ENCODE measurements around the gene PAM16.

The PAM16 gene

GRCh38 chr16:4306470-4307214 lies 44.5 kb downstream of the PAM16 start:
- TF ChIP-seq CTCF (IDR thresholded peaks at IDR 0.05; ENCODE audit: borderline replicate concordance, control extremely low read depth, extremely low read depth, insufficient read depth, missing control alignments) = no peak
- in situ Hi-C loops (cut with MboI; ENCODE audit: low sequenced_read_pairs, unreplicated experiment) = no loop called here
- DNase-seq (ENCODE audit: low spot score) = no peak

GRCh38 chr16:4303973-4304372 lies 47.1 kb downstream of the PAM16 start:
- in situ Hi-C loops (cut with MboI; ENCODE audit: low sequenced_read_pairs, unreplicated experiment) = no loop called here

GRCh38 chr16:4301968-4302367 lies 49.2 kb downstream of the PAM16 start:
- DNase-seq (ENCODE audit: low spot score) = no peak
- in situ Hi-C loops (cut with MboI; ENCODE audit: low sequenced_read_pairs, unreplicated experiment) = no loop called here
- TF ChIP-seq CTCF (IDR thresholded peaks at IDR 0.05; ENCODE audit: borderline replicate concordance, control extremely low read depth, extremely low read depth, insufficient read depth, missing control alignments) = no peak

More at GRCh38 chr16:4303973-4304372, 47.1 kb downstream of the PAM16 start:
- DNase-seq (ENCODE audit: low spot score) = no peak
- TF ChIP-seq CTCF (IDR thresholded peaks at IDR 0.05; ENCODE audit: borderline replicate concordance, control extremely low read depth, extremely low read depth, insufficient read depth, missing control alignments) = no peak

GRCh38 chr16:4301177-4301576 lies 49.9 kb downstream of the PAM16 start:
- TF ChIP-seq CTCF (IDR thresholded peaks at IDR 0.05; ENCODE audit: borderline replicate concordance, control extremely low read depth, extremely low read depth, insufficient read depth, missing control alignments) = no peak
- no peak for DNase-seq (ENCODE audit: low spot score)

GRCh38 chr16:4298761-4299522 lies 52.2 kb downstream of the PAM16 start:
- in situ Hi-C loops (cut with MboI; ENCODE audit: low sequenced_read_pairs, unreplicated experiment) = no loop called here
- DNase-seq (ENCODE audit: low spot score) = peak; percentile 13
- no peak for TF ChIP-seq CTCF (IDR thresholded peaks at IDR 0.05; ENCODE audit: borderline replicate concordance, control extremely low read depth, extremely low read depth, insufficient read depth, missing control alignments)

More at GRCh38 chr16:4301177-4301576, 49.9 kb downstream of the PAM16 start:
- in situ Hi-C loops (cut with MboI; ENCODE audit: low sequenced_read_pairs, unreplicated experiment) = no loop called here

- TF ChIP-seq CTCF (IDR thresholded peaks at IDR 0.05; ENCODE audit: borderline replicate concordance, control extremely low read depth, extremely low read depth, insufficient read depth, missing control alignments) = no peak
- in situ Hi-C loops (cut with MboI; ENCODE audit: low sequenced_read_pairs, unreplicated experiment) = no loop called here
- peak; percentile 11 for DNase-seq (ENCODE audit: low spot score)
These were observed 53.6 kb downstream of the PAM16 start for GRCh38 chr16:4297480-4297879.

All from GM13976 (cell line).